Measurements from ENCODE around the gene CYP1B1.

DNA sequence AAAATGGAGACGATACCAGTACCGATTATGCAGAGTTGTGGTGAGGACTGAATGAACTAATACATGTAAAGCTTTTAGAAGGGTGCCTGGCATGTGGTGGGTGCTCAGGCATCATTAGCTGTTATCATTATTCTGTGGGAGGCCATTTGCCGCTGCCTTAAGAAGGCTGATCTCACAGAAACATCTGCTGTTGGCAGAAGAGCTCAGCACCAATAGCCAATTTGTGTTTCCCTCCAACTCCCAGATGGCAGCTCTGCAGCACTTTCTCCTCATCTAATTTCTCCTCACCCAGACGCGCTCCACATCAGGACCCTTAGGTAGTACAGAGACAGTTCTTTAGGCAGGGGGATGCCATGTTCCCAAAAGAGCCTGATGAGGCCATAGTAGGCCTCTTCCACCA, 15.8 kb upstream of the CYP1B1 start:
- no peak for TF ChIP-seq YY1 (IDR thresholded peaks at IDR 0.05; ENCODE audit: insufficient read depth, insufficient read length)
- TF ChIP-seq ZNF274 (IDR thresholded peaks at IDR 0.05; ENCODE audit: low read depth, low read length), result no peak

Measured in NT2/D1 (cell line).